ENCODE results near the gene TYR. TPM values are rescaled to one million over a fixed set of nuclear protein-coding genes. Genes with fewer than 3 reads are reported as not detected.

The TYR gene
- total and polyA plus RNA-seq, 4 donors = not detected

GRCh38 chr11:89176938-89177337, 737 bp upstream of the TYR start:
- H3K4me1 ChIP-seq (ENCODE audit: control insufficient read depth in 5 of 5, insufficient read depth in 5 of 5, low read length in 5 of 5) = no peaks in the 10 kb centered on the region
- no peak overlapping the region for H3K9ac ChIP-seq (ENCODE audit: insufficient read depth in 1 of 2, low read length in 2 of 2)
- H3K9me3 ChIP-seq (ENCODE audit: control insufficient read depth in 4 of 4, insufficient read depth in 3 of 4, low read length in 3 of 4) = no peaks in the 10 kb centered on the region
- DNase-seq (no peak), ATAC-seq (ENCODE audit: insufficient read depth, low FRiP score) (no peak)
- H3K27ac ChIP-seq (ENCODE audit: low read depth in 1 of 2, low read length in 1 of 2) = no peak overlapping the region
- H3K4me3 ChIP-seq = no peak overlapping the region
- WGBS, 2 donors = 79 to 82% methylated on average over 2 of the region's 2 CpGs
- no peaks in the 10 kb centered on the region for H3K36me3 ChIP-seq (ENCODE audit: control insufficient read depth in 4 of 4, insufficient read depth in 4 of 4, low read length in 4 of 4)
- H3K27me3 ChIP-seq (ENCODE audit: control insufficient read depth in 3 of 3, insufficient read depth in 3 of 3, low read length in 2 of 3) = no peaks in the 10 kb centered on the region
- no peak for TF ChIP-seq CTCF (IDR thresholded peaks at IDR 0.05; ENCODE audit: control extremely low read depth, extremely low read depth)

- no peak for TF ChIP-seq CTCF (IDR thresholded peaks at IDR 0.05; ENCODE audit: control extremely low read depth, extremely low read depth)
- H3K36me3 ChIP-seq (ENCODE audit: control insufficient read depth in 4 of 4, insufficient read depth in 4 of 4, low read length in 4 of 4) = no peaks in the 10 kb centered on the region
- ATAC-seq (ENCODE audit: insufficient read depth, low FRiP score) (no peak), DNase-seq (peak in 1 of 3 donors; percentile 14)
- WGBS, 2 donors = 38 to 51% methylated on average over 2 of the region's 2 CpGs
- no peak overlapping the region for H3K27ac ChIP-seq (ENCODE audit: low read depth in 1 of 2, low read length in 1 of 2)
- H3K4me1 ChIP-seq (ENCODE audit: control insufficient read depth in 5 of 5, insufficient read depth in 5 of 5, low read length in 5 of 5) = no peaks in the 10 kb centered on the region
- H3K9ac ChIP-seq (ENCODE audit: insufficient read depth in 1 of 2, low read length in 2 of 2) = no peak overlapping the region
- no peaks in the 10 kb centered on the region for H3K9me3 ChIP-seq (ENCODE audit: control insufficient read depth in 4 of 4, insufficient read depth in 3 of 4, low read length in 3 of 4)
- no peak overlapping the region for H3K4me3 ChIP-seq
- H3K27me3 ChIP-seq (ENCODE audit: control insufficient read depth in 3 of 3, insufficient read depth in 3 of 3, low read length in 2 of 3) = no peaks in the 10 kb centered on the region
Observed at GRCh38 chr11:89181111-89181510, 3.4 kb downstream of the TYR start.

DNA sequence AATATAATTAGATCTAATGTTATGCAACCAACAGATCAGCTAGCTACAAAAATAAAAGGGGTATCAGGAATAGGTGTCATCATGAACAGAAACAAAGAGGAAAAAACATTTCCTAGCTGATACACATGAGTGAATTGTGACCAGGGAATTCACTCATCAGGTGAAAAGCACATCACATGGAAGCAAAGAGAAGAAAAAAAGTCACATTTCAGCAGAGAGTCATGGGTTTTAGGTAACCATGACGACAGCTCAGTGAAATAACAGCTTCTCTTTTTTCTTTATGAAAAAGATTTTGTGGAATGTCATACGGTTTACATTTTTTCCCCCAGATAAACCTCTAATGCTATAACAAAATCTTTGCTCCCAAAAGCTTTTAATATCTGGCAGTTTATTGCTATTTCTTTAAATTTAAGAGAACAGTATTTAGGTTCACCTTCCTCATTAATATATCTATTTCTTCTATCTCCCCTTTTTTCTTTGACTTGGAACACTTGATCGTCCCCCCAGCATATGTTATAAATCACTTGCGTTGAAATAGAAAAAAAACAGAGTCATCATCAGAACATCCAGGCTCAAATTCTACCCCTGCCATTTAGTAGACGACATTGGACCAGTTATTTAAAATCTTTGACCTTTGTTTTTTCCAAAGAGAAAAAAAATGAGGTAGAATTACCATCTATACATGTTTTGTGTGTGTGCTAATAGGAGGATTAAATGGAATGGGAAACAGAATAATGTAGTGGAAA, 5.3 kb downstream of the TYR start:
- WGBS, 2 donors = 61 to 74% methylated on average over 5 of the region's 5 CpGs
- DNase-seq = peak in 2 of 3 donors; percentile 39 to 41
- no peaks in the 10 kb centered on the region for H3K27me3 ChIP-seq (ENCODE audit: control insufficient read depth in 3 of 3, insufficient read depth in 3 of 3, low read length in 2 of 3)
- H3K27ac ChIP-seq (ENCODE audit: low read depth in 1 of 2, low read length in 1 of 2) = no peak overlapping the region
- H3K9ac ChIP-seq (ENCODE audit: insufficient read depth in 1 of 2, low read length in 2 of 2) = no peak overlapping the region
- H3K9me3 ChIP-seq (ENCODE audit: control insufficient read depth in 4 of 4, insufficient read depth in 3 of 4, low read length in 3 of 4) = no peaks in the 10 kb centered on the region
- no peak for TF ChIP-seq CTCF (IDR thresholded peaks at IDR 0.05; ENCODE audit: control extremely low read depth, extremely low read depth)
- H3K4me1 ChIP-seq (ENCODE audit: control insufficient read depth in 5 of 5, insufficient read depth in 5 of 5, low read length in 5 of 5) = no peaks in the 10 kb centered on the region
- H3K36me3 ChIP-seq (ENCODE audit: control insufficient read depth in 4 of 4, insufficient read depth in 4 of 4, low read length in 4 of 4) = no peaks in the 10 kb centered on the region
- no peak overlapping the region for H3K4me3 ChIP-seq
- ATAC-seq (ENCODE audit: insufficient read depth, low FRiP score) = no peak

GRCh38 chr11:89184021-89184420, 6.3 kb downstream of the TYR start:
- H3K36me3 ChIP-seq (ENCODE audit: control insufficient read depth in 4 of 4, insufficient read depth in 4 of 4, low read length in 4 of 4) = no peaks in the 10 kb centered on the region
- TF ChIP-seq CTCF (IDR thresholded peaks at IDR 0.05; ENCODE audit: control extremely low read depth, extremely low read depth) = no peak
- ATAC-seq (ENCODE audit: insufficient read depth, low FRiP score) = no peak
- H3K9me3 ChIP-seq (ENCODE audit: control insufficient read depth in 4 of 4, insufficient read depth in 3 of 4, low read length in 3 of 4) = no peaks in the 10 kb centered on the region
- WGBS, 2 donors = 78 to 82% methylated on average over 3 of the region's 3 CpGs
- H3K4me1 ChIP-seq (ENCODE audit: control insufficient read depth in 5 of 5, insufficient read depth in 5 of 5, low read length in 5 of 5) = no peaks in the 10 kb centered on the region
- H3K27ac ChIP-seq (ENCODE audit: low read depth in 1 of 2, low read length in 1 of 2) = no peak overlapping the region
- no peaks in the 10 kb centered on the region for H3K27me3 ChIP-seq (ENCODE audit: control insufficient read depth in 3 of 3, insufficient read depth in 3 of 3, low read length in 2 of 3)
- no peak for DNase-seq
- no peak overlapping the region for H3K4me3 ChIP-seq
- no peak overlapping the region for H3K9ac ChIP-seq (ENCODE audit: insufficient read depth in 1 of 2, low read length in 2 of 2)
